Aorta (tissue), 5 donors: ENCODE measurements around the gene PLXNA2. TPM values are rescaled to one million over a fixed set of nuclear protein-coding genes. Genes with fewer than 3 reads are reported as not detected.
A peak's percentile ranks its signal among the peaks of the same experiment; 100 is the strongest.

Source experiments
- ATAC-seq: fragments of 200-7000 bp; cut with Tn5 transposase; one replicate; pipeline ENCODE4 v1.9.1; 2022; ENCODE audit warnings: moderate library complexity; ENCODE audit not compliant: low FRiP score
- DNase-seq, 2 donors: peaks; one replicate each; pipeline ENCODE4 v3.0.0-alpha.2; 2020
- H3K27ac ChIP-seq, 2 donors: one replicate each; pipeline ENCODE4 v1.5.1; 2013; ENCODE audit warnings: low read length in 2 of 2, mild to moderate bottlenecking in 2 of 2, moderate library complexity in 2 of 2, control low read depth in 1 of 2, inconsistent platforms in 1 of 2, low read depth in 1 of 2
- H3K27me3 ChIP-seq, 2 donors: one replicate each; pipeline ENCODE4 v1.6.1; 2013; ENCODE audit warnings: control low read depth in 1 of 2, low read length in 1 of 2, mild to moderate bottlenecking in 1 of 2, moderate library complexity in 1 of 2; ENCODE audit not compliant: insufficient read depth in 2 of 2, control insufficient read depth in 1 of 2
- H3K36me3 ChIP-seq, 2 donors: one replicate each; pipeline ENCODE4 v1.6.1; 2013; ENCODE audit warnings: control low read depth in 1 of 2, low read length in 1 of 2, mild to moderate bottlenecking in 1 of 2; ENCODE audit not compliant: insufficient read depth in 2 of 2, control insufficient read depth in 1 of 2
- H3K4me1 ChIP-seq, 2 donors: one replicate each; pipeline ENCODE4 v1.6.1; 2013; ENCODE audit warnings: low read length in 2 of 2, control low read depth in 1 of 2, mild to moderate bottlenecking in 1 of 2, moderate library complexity in 1 of 2; ENCODE audit not compliant: insufficient read depth in 2 of 2, control insufficient read depth in 1 of 2
- H3K4me3 ChIP-seq, 2 donors: one replicate each; pipeline ENCODE4 v1.5.1; 2013; ENCODE audit warnings: low read length in 2 of 2, control low read depth in 1 of 2, mild to moderate bottlenecking in 1 of 2
- H3K9me3 ChIP-seq: one replicate; pipeline ENCODE4 v1.6.1; 2013; ENCODE audit warnings: mild to moderate bottlenecking, low read length; ENCODE audit not compliant: control insufficient read depth
- WGBS, 2 donors: extraction: QIAGEN DNeasy Blood & Tissue Kit; methylation state at CpG; one replicate each; pipeline ENCODE4 v1.1.7; 2013; 5-methylcytosine and 5-hydroxymethylcytosine counted together
- intact Hi-C, 2 donors: fragments of 100-400 bp; cut with DNase I; formaldehyde crosslinking; loops; one replicate each; pipeline versions ENCODE4 v1.14.2 to v1.15.0; 2022
- polyA plus RNA-seq, 2 donors: library from polyadenylated mRNA; stranded (reverse); fragments of 200-250 nt; gene quantifications; one replicate each; pipeline ENCODE4 v1.2.3, GENCODE V29; 2013
- total RNA-seq, 2 donors: library from RNA; stranded (reverse); fragmentation: NEBNext Ultra II Directional; extraction: Animal tissue kit (Norgen Biotek cat#: 25700); gene quantifications; one replicate each; pipeline ENCODE4 v1.2.1, GENCODE V29; 2021
- donor health status: healthy with polysubstance abuse.
- donor health status: Bipolar disorder and iron deficiency.
- donor health status: DM: no; HTN: no; CAD: no.
- donor health status: DM: no; HTN: no; CAD: no.
- donor health status: DM: yes; HTN: yes; CAD: no.

Gene PLXNA2
- total and polyA plus RNA-seq, 4 donors, result 2.9 to 37.3 (median 30.0) TPM

- DNase-seq, result no peak
- WGBS, 2 donors, result 58 to 67% methylated on average over 3 of the region's 3 CpGs
- ATAC-seq, result no peak
- Histone ChIP-seq H3K4me1 (peaks cover 0 to 3% of the 10 kb centered on the region in 2 donors), H3K27ac (no peak overlapping the region), H3K27me3 (no peaks in the 10 kb centered on the region), H3K36me3 (no peaks in the 10 kb centered on the region), H3K9me3 (no peaks in the 10 kb centered on the region), H3K4me3 (peak overlapping the region in 1 of 2 donors; percentile 77)
- intact Hi-C loops, result loop anchor here in 1 of 2 donors (5.0 kb wide), 1 partner anchor 109 kb away; no protein-coding TSS in a partner anchor
Measured at GRCh38 chr1:208240662-208241355, 3.4 kb downstream of the PLXNA2 start.

- ATAC-seq (no peak), DNase-seq (no peak)
- no peaks in the 10 kb centered on the region for H3K27me3 ChIP-seq
- 52 to 63% methylated on average over 10 of the region's 10 CpGs for WGBS, 2 donors
- H3K4me1 ChIP-seq, result peaks cover 3 to 5% of the 10 kb centered on the region in 2 donors
- H3K4me3 ChIP-seq, result no peak overlapping the region
- H3K36me3 ChIP-seq, result no peaks in the 10 kb centered on the region
- no peaks in the 10 kb centered on the region for H3K9me3 ChIP-seq
- H3K27ac ChIP-seq, result peak overlapping the region in 1 of 2 donors; percentile 1
- intact Hi-C loops, result loop anchor here (5.0 to 10.0 kb wide), 3 partner anchors 37 to 107 kb away; no protein-coding TSS in a partner anchor
Measured at GRCh38 chr1:208239473-208240381, 4.5 kb downstream of the PLXNA2 start.

GRCh38 chr1:208238710-208239472, 5.3 kb downstream of the PLXNA2 start:
- Histone ChIP-seq H3K9me3 (no peaks in the 10 kb centered on the region), H3K4me3 (no peak overlapping the region), H3K27me3 (no peaks in the 10 kb centered on the region), H3K4me1 (peaks cover 3 to 5% of the 10 kb centered on the region in 2 donors), H3K36me3 (no peaks in the 10 kb centered on the region), H3K27ac (no peak overlapping the region)
- intact Hi-C loops, result loop anchor here (5.0 to 10.0 kb wide), 2 partner anchors 37 to 54 kb away; no protein-coding TSS in a partner anchor
- no peak for DNase-seq
- 25 to 31% methylated on average over 9 of the region's 9 CpGs for WGBS, 2 donors
- peak; percentile 68 for ATAC-seq

- Histone ChIP-seq H3K4me3 (no peak overlapping the region), H3K36me3 (no peaks in the 10 kb centered on the region), H3K27ac (no peak overlapping the region), H3K9me3 (no peaks in the 10 kb centered on the region), H3K27me3 (no peaks in the 10 kb centered on the region), H3K4me1 (peaks cover 3 to 7% of the 10 kb centered on the region in 2 donors)
- DNase-seq (no peak), ATAC-seq (no peak)
- 76 to 79% methylated on average over 8 of the region's 8 CpGs for WGBS, 2 donors
- intact Hi-C loops, result loop anchor here (5.0 to 10.0 kb wide), 2 partner anchors 35 to 52 kb away; no protein-coding TSS in a partner anchor
Measured at GRCh38 chr1:208237241-208237640, 6.9 kb downstream of the PLXNA2 start.

GRCh38 chr1:208235982-208236761, 8.0 kb downstream of the PLXNA2 start:
- ATAC-seq, result peak; percentile 55
- no peak overlapping the region for H3K4me3 ChIP-seq
- peaks cover 3 to 7% of the 10 kb centered on the region in 2 donors for H3K4me1 ChIP-seq
- 27 to 32% methylated on average over 17 of the region's 17 CpGs for WGBS, 2 donors
- H3K9me3 ChIP-seq, result no peaks in the 10 kb centered on the region
- no peaks in the 10 kb centered on the region for H3K36me3 ChIP-seq
- no peaks in the 10 kb centered on the region for H3K27me3 ChIP-seq
- intact Hi-C loops, result loop anchor here (2.0 to 10.0 kb wide), 3 partner anchors 31 to 51 kb away; no protein-coding TSS in a partner anchor
- peak overlapping the region in 1 of 2 donors; percentile 65 for H3K27ac ChIP-seq
- peak; percentile 79 to 88 for DNase-seq

- Histone ChIP-seq H3K4me1 (peaks cover 3 to 7% of the 10 kb centered on the region in 2 donors), H3K36me3 (no peaks in the 10 kb centered on the region), H3K27ac (peak overlapping the region in 1 of 2 donors; percentile 29), H3K9me3 (no peaks in the 10 kb centered on the region), H3K4me3 (no peak overlapping the region), H3K27me3 (no peaks in the 10 kb centered on the region)
- intact Hi-C loops, result loop anchor here (2.0 to 10.0 kb wide), 3 partner anchors 31 to 51 kb away; no protein-coding TSS in a partner anchor
- no peak for DNase-seq
- 66 to 75% methylated on average over 9 of the region's 9 CpGs for WGBS, 2 donors
- no peak for ATAC-seq
Measured at GRCh38 chr1:208235356-208235981, 8.7 kb downstream of the PLXNA2 start.

- no peaks in the 10 kb centered on the region for H3K27me3 ChIP-seq
- intact Hi-C loops, result loop anchor here (2.0 to 10.0 kb wide), 3 partner anchors 30 to 50 kb away; no protein-coding TSS in a partner anchor
- WGBS, 2 donors, result 61 to 65% methylated on average over 5 of the region's 5 CpGs
- ATAC-seq (no peak), DNase-seq (no peak)
- no peaks in the 10 kb centered on the region for H3K36me3 ChIP-seq
- H3K9me3 ChIP-seq, result no peaks in the 10 kb centered on the region
- peaks cover 1 to 7% of the 10 kb centered on the region in 2 donors for H3K4me1 ChIP-seq
- H3K27ac ChIP-seq, result peak overlapping the region in 1 of 2 donors; percentile 14
- no peak overlapping the region for H3K4me3 ChIP-seq
Measured at GRCh38 chr1:208234721-208235120, 9.5 kb downstream of the PLXNA2 start.
